HepG2 (cell line): ENCODE data around the gene PSAP. TPM values are rescaled to one million over a fixed set of nuclear protein-coding genes. Genes with fewer than 3 reads are reported as not detected.

Source experiments
- ATAC-seq: fragments of 200-7000 bp; cut with Tn5 transposase; 3 replicates; pipeline ENCODE4 v1.9.1; 2020; ENCODE audit warnings: mild to moderate bottlenecking, moderate library complexity
- BruUV-seq: library from RNA; stranded (reverse); fragments of 400-500 nt; replicated peaks from 2 replicates; lab custom pipeline; 2021; lab: Mats Ljungman, UMichigan
- CTCF ChIA-PET: fragments of 300-600 bp; formaldehyde crosslinking; extraction: SDS; loops from one replicate; lab custom pipeline; 2021; ENCODE audit warnings: low total read pairs, inconsistent platforms, low intra/inter-chr PET ratio; lab: Yijun Ruan, JAX
- POLR2A ChIA-PET: fragments of 350-600 bp; sonication (Branson Sonifier 250); formaldehyde crosslinking; loops from one replicate; lab custom pipeline; 2020; ENCODE audit warnings: antibody characterized with exemption, inconsistent platforms; lab: Yijun Ruan, JAX
- DNase-seq: peaks from one replicate; pipeline ENCODE4 v3.0.0-alpha.2; 2015; ENCODE audit warnings: low spot score
- FAIRE-seq: peaks from 3 replicates; lab custom pipeline; 2011; peaks lifted over from hg19 to GRCh38; lab: Jason Lieb, UNC
- H2AFZ ChIP-seq: one replicate; pipeline ENCODE4 v1.6.1; 2011; ENCODE audit warnings: low read length, inconsistent platforms
- H3K27ac ChIP-seq: fragments of 300-600 bp; 3 replicates; pipeline ENCODE4 v1.8.0; 2011; ENCODE audit warnings: mixed run types, mild to moderate bottlenecking, mixed read lengths, low read length, inconsistent platforms; ENCODE audit not compliant: insufficient read depth; ENCODE audit errors: extremely low read length
- H3K27me3 ChIP-seq, 2 experiments: fragments of 200-600 bp in 1 of 2; 2 replicates in 1 of 2; 3 replicates in 1 of 2; pipeline versions ENCODE4 v1.6.0 to v1.8.0; 2011; ENCODE audit warnings: low read length in 2 of 2, mild to moderate bottlenecking in 2 of 2, moderate library complexity in 2 of 2, inconsistent platforms in 1 of 2; ENCODE audit not compliant: insufficient read depth in 2 of 2, control insufficient read depth in 1 of 2
- H3K36me3 ChIP-seq, 2 experiments: fragments of 200-600 bp in 1 of 2; replicated peaks in 1 of 2; 2 replicates in 1 of 2; 3 replicates in 1 of 2; pipeline versions ENCODE4 v1.5.1 to v1.8.0; 2011; ENCODE audit warnings: low read length in 2 of 2, inconsistent platforms in 1 of 2; ENCODE audit not compliant: insufficient read depth in 2 of 2, control insufficient read depth in 1 of 2
- H3K4me1 ChIP-seq: 2 replicates; pipeline ENCODE4 v1.5.1; 2012; ENCODE audit warnings: low read length, inconsistent platforms; ENCODE audit not compliant: insufficient read depth
- H3K4me2 ChIP-seq: 2 replicates; pipeline ENCODE4 v1.6.0; 2011; ENCODE audit warnings: low read depth, low read length, inconsistent platforms
- H3K4me3 ChIP-seq, 3 experiments: fragments of 200-600 bp in 1 of 3; sonication (generic), shearing (Covaris generic) in 1 of 3; replicated peaks in 1 of 3; 2 replicates each; pipeline ENCODE4 v1.5.1; 2011 to 2016; ENCODE audit warnings: low read length in 3 of 3, inconsistent platforms in 2 of 3, low read depth in 2 of 3, mild to moderate bottlenecking in 2 of 3, control low read depth in 1 of 3, mixed read lengths in 1 of 3; ENCODE audit not compliant: insufficient read depth in 1 of 3
- H3K79me2 ChIP-seq: one replicate; pipeline ENCODE4 v1.6.1; 2011; ENCODE audit warnings: low read length, inconsistent platforms; ENCODE audit not compliant: insufficient read depth
- H3K9ac ChIP-seq: 2 replicates; pipeline ENCODE4 v1.6.0; 2011; ENCODE audit warnings: mild to moderate bottlenecking, low read depth, low read length, inconsistent platforms; ENCODE audit not compliant: insufficient read depth
- H3K9me3 ChIP-seq: 2 replicates; pipeline ENCODE4 v1.5.1; 2012; ENCODE audit warnings: mild to moderate bottlenecking, low read length
- H4K20me1 ChIP-seq: 2 replicates; pipeline ENCODE4 v1.6.0; 2011; ENCODE audit warnings: inconsistent platforms, mild to moderate bottlenecking, low read length, moderate library complexity; ENCODE audit not compliant: insufficient read depth
- HHEX ChIP-seq: IDR thresholded peaks from 2 replicates; pipeline ENCODE4 v1.6.1; 2016; ENCODE audit warnings: control low read depth
- JUN ChIP-seq: sonication (generic); formaldehyde crosslinking; IDR thresholded peaks from 2 replicates; pipeline ENCODE4 v1.4.0; 2020; ENCODE audit warnings: mild to moderate bottlenecking, missing genetic modification reagents
- ZNF225 ChIP-seq: sonication (generic); formaldehyde crosslinking; IDR thresholded peaks from 2 replicates; pipeline ENCODE4 v1.4.0; 2020; ENCODE audit warnings: mild to moderate bottlenecking, missing genetic modification reagents
- ZNF501 ChIP-seq: sonication (generic); formaldehyde crosslinking; IDR thresholded peaks from 2 replicates; pipeline ENCODE4 v1.5.1; 2020; ENCODE audit warnings: mild to moderate bottlenecking, moderate library complexity, missing genetic modification reagents
- ZNF672 ChIP-seq: sonication (generic); formaldehyde crosslinking; IDR thresholded peaks from 2 replicates; pipeline ENCODE4 v1.8.1; 2022; ENCODE audit warnings: missing genetic modification reagents
- ZNF737 ChIP-seq: sonication (generic); formaldehyde crosslinking; IDR thresholded peaks from 2 replicates; pipeline ENCODE4 v1.5.0; 2020; ENCODE audit warnings: missing genetic modification reagents, mild to moderate bottlenecking, borderline replicate concordance
- WGBS: methylation state at CpG from one replicate; pipeline ENCODE4 v1.1.6; 2017; ENCODE audit warnings: low lambda C conversion rate; 5-methylcytosine and 5-hydroxymethylcytosine counted together
- in situ Hi-C: cut with HindIII; loops from 2 replicates; pipeline ENCODE4 v1.10.0; 2017; ENCODE audit warnings: low pct_unique_long_range_greater_than_20kb; ENCODE audit not compliant: extremely low pct_ligation_motif_present
- intact Hi-C: fragments of 100-400 bp; cut with micrococcal nuclease; formaldehyde crosslinking; loops from one replicate; pipeline ENCODE4 v1.10.0; 2022; ENCODE audit not compliant: unreplicated experiment
- polyA plus RNA-seq, 8 experiments: library from polyadenylated mRNA; depleted of rRNA in 3 of 8; stranded (reverse) in 7 of 8; unstranded in 1 of 8; fragments of >200 nt; fragmentation: Illumina TruSeq in 4 of 8; extraction: Trizol in 4 of 8; gene quantifications; 2 replicates each; pipeline versions ENCODE4 v1.2.1 to v1.2.3, GENCODE V29; 2011 to 2016; ENCODE audit warnings: low read depth in 4 of 8, missing spikeins in 1 of 8, mixed read lengths in 1 of 8; ENCODE audit not compliant: insufficient read depth in 1 of 8
- total RNA-seq, 5 experiments: library from RNA; depleted of rRNA; stranded (reverse); fragments of >200 nt; fragmentation: Illumina TruSeq; extraction: Trizol; gene quantifications; 2 replicates each; pipeline ENCODE4 v1.2.3, GENCODE V29; 2016; ENCODE audit warnings: low read depth in 1 of 5

Gene PSAP
- total and polyA plus RNA-seq, 2 of the 13 experiments (the other 11 are each of a cell fraction or from before 2014, with no cell fraction given), result 323 to 643 TPM

GRCh38 chr10:71809628-71810027, 41.4 kb downstream of the PSAP start (continued):
- TF ChIP-seq JUN (CRISPR knock-in tag) (no peak), ZNF737 (no peak), HHEX (CRISPR knock-in tag) (no peak), ZNF672 (CRISPR knock-in tag) (no peak)

GRCh38 chr10:71807557-71808510, 43.2 kb downstream of the PSAP start:
- ATAC-seq, result no peak
- H3K4me2 ChIP-seq, result no peak overlapping the region
- no TSS peak for BruUV-seq
- WGBS, result 61% methylated on average over 20 of the region's 21 CpGs
- intact Hi-C loops (no loop called here), in situ Hi-C loops (no loop called here)
- no peak overlapping the region for H3K27ac ChIP-seq
- H3K36me3 ChIP-seq, result no peaks in the 10 kb centered on the region
- H3K79me2 ChIP-seq, result no peaks in the 10 kb centered on the region
- no peak overlapping the region for H3K9ac ChIP-seq
- H3K27me3 ChIP-seq, result peaks cover 5 to 16% of the 10 kb centered on the region in 2 experiments; a peak in 4 of 5 replicates
- FAIRE-seq, result no peak
- no peak overlapping the region for H2AFZ ChIP-seq
- H3K4me1 ChIP-seq, result peaks cover 9% of the 10 kb centered on the region; the same call in 1 of the 2 replicates
- DNase-seq, result no peak
- no peak overlapping the region for H3K4me3 ChIP-seq
- no peaks in the 10 kb centered on the region for H3K9me3 ChIP-seq
- no peaks in the 10 kb centered on the region for H4K20me1 ChIP-seq
- ChIA-PET CTCF (no interaction called here), POLR2A (no interaction called here)
- TF ChIP-seq ZNF501 (CRISPR knock-in tag) (no peak), ZNF225 (no peak)
